ENCODE measurements around the gene RAB3IL1.

- TF ChIP-seq CTCF (IDR thresholded peaks at IDR 0.05) = no peak
- TF ChIP-seq POLR2A (IDR thresholded peaks at IDR 0.05) = no peak
Measured at GRCh38 chr11:61956191-61957020, 39.0 kb upstream of the RAB3IL1 start.

All from breast epithelium (tissue), 3 donors.